ENCODE data around the gene LMTK2. TPM values are rescaled to one million over a fixed set of nuclear protein-coding genes. Genes with fewer than 3 reads are reported as not detected.

The LMTK2 gene
- total RNA-seq, 2 donors from 2014 or later: 17.1 to 17.6 TPM

GRCh38 chr7:98163269-98163668 is 56.6 kb downstream of the LMTK2 start:
- H3K27ac ChIP-seq: peak overlapping the region in 1 of 2 donors; percentile 14
- ATAC-seq (ENCODE audit: insufficient number of reproducible peaks, low FRiP score, low read depth) (no peak), DNase-seq (ENCODE audit: low spot score) (no peak)
- H3K9me3 ChIP-seq: no peaks in the 10 kb centered on the region
- peaks cover 4% of the 10 kb centered on the region for H3K36me3 ChIP-seq
- no peaks in the 10 kb centered on the region for H3K27me3 ChIP-seq (replicated peaks; ENCODE audit: insufficient read depth)
- peaks cover 0 to 6% of the 10 kb centered on the region in 2 donors for H3K4me1 ChIP-seq (ENCODE audit: control insufficient read depth in 1 of 2, low read depth in 2 of 2)
- H3K4me3 ChIP-seq: no peak overlapping the region
- TF ChIP-seq, protein P1, sequence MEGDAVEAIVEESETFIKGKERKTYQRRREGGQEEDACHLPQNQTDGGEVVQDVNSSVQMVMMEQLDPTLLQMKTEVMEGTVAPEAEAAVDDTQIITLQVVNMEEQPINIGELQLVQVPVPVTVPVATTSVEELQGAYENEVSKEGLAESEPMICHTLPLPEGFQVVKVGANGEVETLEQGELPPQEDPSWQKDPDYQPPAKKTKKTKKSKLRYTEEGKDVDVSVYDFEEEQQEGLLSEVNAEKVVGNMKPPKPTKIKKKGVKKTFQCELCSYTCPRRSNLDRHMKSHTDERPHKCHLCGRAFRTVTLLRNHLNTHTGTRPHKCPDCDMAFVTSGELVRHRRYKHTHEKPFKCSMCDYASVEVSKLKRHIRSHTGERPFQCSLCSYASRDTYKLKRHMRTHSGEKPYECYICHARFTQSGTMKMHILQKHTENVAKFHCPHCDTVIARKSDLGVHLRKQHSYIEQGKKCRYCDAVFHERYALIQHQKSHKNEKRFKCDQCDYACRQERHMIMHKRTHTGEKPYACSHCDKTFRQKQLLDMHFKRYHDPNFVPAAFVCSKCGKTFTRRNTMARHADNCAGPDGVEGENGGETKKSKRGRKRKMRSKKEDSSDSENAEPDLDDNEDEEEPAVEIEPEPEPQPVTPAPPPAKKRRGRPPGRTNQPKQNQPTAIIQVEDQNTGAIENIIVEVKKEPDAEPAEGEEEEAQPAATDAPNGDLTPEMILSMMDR (IDR thresholded peaks at IDR 0.05): no peak

DNA sequence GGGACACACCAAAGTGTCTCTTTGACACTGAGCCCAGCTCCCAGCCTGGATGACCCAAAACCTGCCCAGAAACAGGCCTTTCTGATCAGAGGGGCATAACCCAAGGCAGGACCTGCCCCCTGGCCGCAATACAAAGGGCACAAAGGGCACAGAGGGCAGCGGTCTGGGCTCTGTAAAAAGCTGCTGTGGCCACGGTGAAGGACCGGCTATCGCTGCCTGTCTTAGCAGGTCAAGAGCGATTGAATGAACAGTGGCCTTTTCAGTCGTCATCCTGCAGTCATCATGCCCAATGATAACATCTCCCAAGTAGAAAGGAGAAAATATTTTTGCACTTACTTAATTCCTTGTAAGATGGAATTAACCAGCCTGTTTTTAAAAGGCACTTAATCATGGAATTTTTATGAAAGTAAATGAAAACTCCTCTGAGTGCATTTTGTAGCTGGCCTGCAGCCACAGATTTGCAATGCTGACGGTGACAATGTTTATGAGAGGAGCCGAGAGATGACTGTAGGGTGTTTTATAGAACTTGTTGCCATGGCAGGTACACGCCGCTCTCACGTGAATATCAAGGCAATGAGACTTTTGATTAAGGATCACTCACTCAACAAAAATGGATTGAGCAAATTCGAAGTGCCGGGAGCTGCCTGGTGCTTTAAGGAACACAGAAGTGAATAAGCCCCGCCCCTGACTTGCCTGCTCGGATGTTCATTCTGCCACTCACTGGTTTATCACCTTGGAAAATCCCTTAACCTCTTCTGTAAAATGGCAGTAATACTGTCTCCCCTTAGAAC is 57.2 kb downstream of the LMTK2 start:
- H3K9me3 ChIP-seq: no peaks in the 10 kb centered on the region
- no peak for ATAC-seq (ENCODE audit: insufficient number of reproducible peaks, low FRiP score, low read depth)
- H3K27ac ChIP-seq: peak overlapping the region in 1 of 2 donors; percentile 14
- H3K27me3 ChIP-seq (replicated peaks; ENCODE audit: insufficient read depth): no peaks in the 10 kb centered on the region
- H3K4me3 ChIP-seq: no peak overlapping the region
- TF ChIP-seq, protein P1 (IDR thresholded peaks at IDR 0.05): no peak
- no peak for DNase-seq (ENCODE audit: low spot score)
- peaks cover 3% of the 10 kb centered on the region for H3K36me3 ChIP-seq
- peaks cover 0 to 6% of the 10 kb centered on the region in 2 donors for H3K4me1 ChIP-seq (ENCODE audit: control insufficient read depth in 1 of 2, low read depth in 2 of 2)

- Histone ChIP-seq H3K4me3 (no peak overlapping the region), H3K4me1 (ENCODE audit: control insufficient read depth in 1 of 2, low read depth in 2 of 2) (peaks cover 0 to 6% of the 10 kb centered on the region in 2 donors), H3K27ac (no peak overlapping the region), H3K9me3 (no peaks in the 10 kb centered on the region), H3K36me3 (no peaks in the 10 kb centered on the region), H3K27me3 (replicated peaks; ENCODE audit: insufficient read depth) (no peaks in the 10 kb centered on the region)
- no peak for ATAC-seq (ENCODE audit: insufficient number of reproducible peaks, low FRiP score, low read depth)
- no peak for DNase-seq (ENCODE audit: low spot score)
- TF ChIP-seq, protein P1 (IDR thresholded peaks at IDR 0.05): peak; percentile 25
These were observed 59.4 kb downstream of the LMTK2 start for GRCh38 chr7:98165827-98166667.

DNA sequence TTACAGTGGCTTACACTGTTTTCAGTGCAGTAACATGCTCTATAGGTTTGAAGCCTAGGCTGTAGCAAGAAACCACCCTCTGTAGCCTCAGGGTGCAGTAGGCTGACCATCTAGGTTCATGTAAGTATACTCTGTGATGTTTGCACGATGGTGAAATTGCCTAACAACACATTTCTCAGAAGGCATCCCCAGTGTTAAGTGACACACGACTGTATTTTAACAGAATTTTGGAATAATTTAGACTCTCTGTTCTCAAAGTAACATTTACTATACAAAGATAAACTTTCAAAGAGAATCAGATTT is 60.0 kb downstream of the LMTK2 start:
- H3K4me3 ChIP-seq: no peak overlapping the region
- no peak for ATAC-seq (ENCODE audit: insufficient number of reproducible peaks, low FRiP score, low read depth)

GRCh38 chr7:98167653-98168052 is 61.0 kb downstream of the LMTK2 start:
- Histone ChIP-seq H3K4me1 (ENCODE audit: control insufficient read depth in 1 of 2, low read depth in 2 of 2) (peaks cover 0 to 6% of the 10 kb centered on the region in 2 donors), H3K27ac (no peak overlapping the region), H3K9me3 (no peaks in the 10 kb centered on the region), H3K27me3 (replicated peaks; ENCODE audit: insufficient read depth) (no peaks in the 10 kb centered on the region), H3K4me3 (no peak overlapping the region), H3K36me3 (peaks cover 7% of the 10 kb centered on the region)
- TF ChIP-seq, protein P1 (IDR thresholded peaks at IDR 0.05): no peak
- ATAC-seq (ENCODE audit: insufficient number of reproducible peaks, low FRiP score, low read depth): no peak
- DNase-seq (ENCODE audit: low spot score): no peak

More for the DNA sequence above, 60.0 kb downstream of the LMTK2 start:
- peaks cover 0 to 6% of the 10 kb centered on the region in 2 donors for H3K4me1 ChIP-seq (ENCODE audit: control insufficient read depth in 1 of 2, low read depth in 2 of 2)
- no peaks in the 10 kb centered on the region for H3K27me3 ChIP-seq (replicated peaks; ENCODE audit: insufficient read depth)
- H3K27ac ChIP-seq: no peak overlapping the region
- H3K9me3 ChIP-seq: no peaks in the 10 kb centered on the region
- TF ChIP-seq, protein P1 (IDR thresholded peaks at IDR 0.05): no peak
- peaks cover 3% of the 10 kb centered on the region for H3K36me3 ChIP-seq
- no peak for DNase-seq (ENCODE audit: low spot score)

All from thoracic aorta (tissue), 2 donors.